Measurements from ENCODE around the gene PPIE.

DNA sequence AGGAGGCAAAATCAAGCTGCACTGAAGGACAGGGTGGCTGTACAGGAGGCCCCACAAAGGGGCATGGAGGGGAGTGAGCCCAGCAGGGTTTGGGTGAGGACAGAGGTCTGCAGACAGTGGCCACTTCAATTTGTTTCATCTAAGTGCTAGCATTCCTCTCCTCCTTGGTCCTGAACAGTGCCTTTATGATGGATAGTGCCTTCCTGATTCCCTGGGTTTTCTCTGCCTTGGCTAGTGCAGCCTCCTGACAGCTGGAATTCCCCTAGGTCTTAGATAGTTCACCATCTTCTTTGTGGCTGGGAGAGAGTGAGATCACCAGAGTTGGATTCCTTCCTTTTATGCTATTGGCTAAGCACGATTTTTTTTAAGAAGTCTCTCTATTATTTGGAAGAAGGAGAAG is 43.7 kb upstream of the PPIE start:
- TF ChIP-seq RXRA (IDR thresholded peaks at IDR 0.05; ENCODE audit: borderline replicate concordance, low read depth) (no peak), TAF1 (IDR thresholded peaks at IDR 0.05; ENCODE audit: borderline replicate concordance, low read depth, low read length) (no peak), POLR2AphosphoS5 (IDR thresholded peaks at IDR 0.05; ENCODE audit: low read depth, low read length) (no peak)
- TF ChIP-seq, protein P1, sequence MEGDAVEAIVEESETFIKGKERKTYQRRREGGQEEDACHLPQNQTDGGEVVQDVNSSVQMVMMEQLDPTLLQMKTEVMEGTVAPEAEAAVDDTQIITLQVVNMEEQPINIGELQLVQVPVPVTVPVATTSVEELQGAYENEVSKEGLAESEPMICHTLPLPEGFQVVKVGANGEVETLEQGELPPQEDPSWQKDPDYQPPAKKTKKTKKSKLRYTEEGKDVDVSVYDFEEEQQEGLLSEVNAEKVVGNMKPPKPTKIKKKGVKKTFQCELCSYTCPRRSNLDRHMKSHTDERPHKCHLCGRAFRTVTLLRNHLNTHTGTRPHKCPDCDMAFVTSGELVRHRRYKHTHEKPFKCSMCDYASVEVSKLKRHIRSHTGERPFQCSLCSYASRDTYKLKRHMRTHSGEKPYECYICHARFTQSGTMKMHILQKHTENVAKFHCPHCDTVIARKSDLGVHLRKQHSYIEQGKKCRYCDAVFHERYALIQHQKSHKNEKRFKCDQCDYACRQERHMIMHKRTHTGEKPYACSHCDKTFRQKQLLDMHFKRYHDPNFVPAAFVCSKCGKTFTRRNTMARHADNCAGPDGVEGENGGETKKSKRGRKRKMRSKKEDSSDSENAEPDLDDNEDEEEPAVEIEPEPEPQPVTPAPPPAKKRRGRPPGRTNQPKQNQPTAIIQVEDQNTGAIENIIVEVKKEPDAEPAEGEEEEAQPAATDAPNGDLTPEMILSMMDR (IDR thresholded peaks at IDR 0.05): no peak
- TF ChIP-seq, protein P2, sequence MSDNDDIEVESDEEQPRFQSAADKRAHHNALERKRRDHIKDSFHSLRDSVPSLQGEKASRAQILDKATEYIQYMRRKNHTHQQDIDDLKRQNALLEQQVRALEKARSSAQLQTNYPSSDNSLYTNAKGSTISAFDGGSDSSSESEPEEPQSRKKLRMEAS (IDR thresholded peaks at IDR 0.05; ENCODE audit: low read depth): no peak

Measured in SK-N-SH (cell line).